Vagina (tissue), 2 donors: ENCODE results near the gene TH.

Source experiments
- CTCF ChIP-seq, 3 experiments: fragments of 450-650 bp in 2 of 3; fragments of 200-600 bp in 1 of 3; sonication (generic) in 1 of 3; IDR thresholded peaks; one replicate each; pipeline ENCODE4 v1.5.1; 2017 to 2019; ENCODE audit warnings: antibody characterized with exemption in 3 of 3, mild to moderate bottlenecking in 2 of 3, moderate library complexity in 2 of 3
- POLR2A ChIP-seq, 2 donors: fragments of 450-650 bp; IDR thresholded peaks; one replicate each; pipeline ENCODE4 v1.6.1; 2017; ENCODE audit warnings: antibody characterized with exemption in 2 of 2, mild to moderate bottlenecking in 2 of 2, moderate library complexity in 2 of 2

DNA sequence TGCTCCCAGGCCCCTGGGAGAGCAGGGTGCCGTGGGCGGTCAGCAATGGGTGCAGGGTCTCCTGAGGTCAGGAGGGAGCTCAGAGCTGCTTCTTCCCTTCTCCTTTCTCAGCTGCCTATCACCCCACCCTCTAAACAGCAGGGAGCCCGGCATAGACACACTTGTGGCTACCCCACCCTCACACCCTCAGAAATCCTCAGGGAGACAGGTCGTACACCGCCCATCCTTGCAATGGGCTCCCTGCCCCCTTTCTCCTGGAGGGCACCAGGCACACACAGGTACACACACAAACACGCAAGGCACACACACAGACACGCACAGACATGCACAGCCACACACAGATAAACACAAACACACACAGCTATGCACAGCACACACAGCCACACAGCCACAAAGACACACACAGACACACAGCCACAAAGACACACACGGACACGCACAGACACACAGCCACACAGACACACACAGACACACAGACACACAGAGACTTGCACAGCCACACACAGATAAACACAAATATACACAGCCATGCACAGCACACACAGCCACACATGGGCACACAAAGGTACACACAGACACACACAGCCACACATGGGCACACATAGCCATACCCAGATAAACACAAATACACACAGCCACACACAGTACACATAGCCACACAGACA is 44.9 kb upstream of the TH start:
- TF ChIP-seq CTCF (IDR thresholded peaks at IDR 0.05) (no peak), POLR2A (IDR thresholded peaks at IDR 0.05) (no peak)
